HepG2 (cell line): ENCODE data around the gene GJB1. TPM values are rescaled to one million over a fixed set of nuclear protein-coding genes. Genes with fewer than 3 reads are reported as not detected.

Experiments
- BHLHE40 ChIP-seq: IDR thresholded peaks from 2 replicates; pipeline ENCODE4 v1.6.1; 2011; ENCODE audit warnings: low read length, improper control_type of control experiment
- BRF2 ChIP-seq: sonication (generic); formaldehyde crosslinking; IDR thresholded peaks from 2 replicates; pipeline ENCODE4 v1.8.1; 2022; ENCODE audit warnings: mild to moderate bottlenecking, missing genetic modification reagents
- CTCF ChIP-seq: sonication (generic); formaldehyde crosslinking; IDR thresholded peaks from 2 replicates; pipeline ENCODE4 v1.5.0; 2020; ENCODE audit warnings: mild to moderate bottlenecking, missing genetic modification reagents, moderate library complexity
- DRAP1 ChIP-seq: IDR thresholded peaks from 2 replicates; pipeline ENCODE4 v1.6.1; 2016; ENCODE audit warnings: missing genetic modification reagents, missing compliant biosample characterization
- ESRRA ChIP-seq: sonication (generic); formaldehyde crosslinking; IDR thresholded peaks from 2 replicates; pipeline ENCODE4 v1.5.1; 2020; ENCODE audit warnings: mild to moderate bottlenecking, low read depth, missing genetic modification reagents
- HDAC6 ChIP-seq: fragments of 200-600 bp; sonication (generic); IDR thresholded peaks from 2 replicates; pipeline ENCODE4 v1.7.0; 2017; ENCODE audit warnings: mild to moderate bottlenecking, antibody characterized with exemption, low read length, low read depth
- HMGA1 ChIP-seq: sonication (generic); formaldehyde crosslinking; conservative IDR thresholded peaks from 2 replicates; pipeline ENCODE4 v1.4.0; 2020; ENCODE audit warnings: missing genetic modification reagents
- IKZF1 ChIP-seq: fragments of 450-650 bp; IDR thresholded peaks from 2 replicates; pipeline ENCODE4 v1.7.1; 2016
- IRF9 ChIP-seq: sonication (generic); formaldehyde crosslinking; IDR thresholded peaks from 2 replicates; pipeline ENCODE4 v1.8.0; 2022; ENCODE audit warnings: missing genetic modification reagents, mild to moderate bottlenecking, borderline replicate concordance
- LRRFIP1 ChIP-seq: sonication (generic); formaldehyde crosslinking; conservative IDR thresholded peaks from 2 replicates; pipeline ENCODE4 v1.4.0; 2020; ENCODE audit warnings: missing genetic modification reagents
- MTERF4 ChIP-seq: sonication (generic); formaldehyde crosslinking; IDR thresholded peaks from 2 replicates; pipeline ENCODE4 v1.8.0; 2023; ENCODE audit warnings: mild to moderate bottlenecking, missing genetic modification reagents
- NFE2L1 ChIP-seq: sonication (generic); formaldehyde crosslinking; IDR thresholded peaks from 2 replicates; pipeline ENCODE4 v1.4.0; 2020; ENCODE audit warnings: missing genetic modification reagents, mild to moderate bottlenecking, borderline replicate concordance
- POLR2AphosphoS5 ChIP-seq: IDR thresholded peaks from 2 replicates; pipeline ENCODE4 v1.6.1; 2012; ENCODE audit warnings: low read depth, low read length
- RARA ChIP-seq: IDR thresholded peaks from 2 replicates; pipeline ENCODE4 v1.6.1; 2016; ENCODE audit warnings: missing genetic modification reagents, missing compliant biosample characterization
- REL ChIP-seq: sonication (generic); formaldehyde crosslinking; conservative IDR thresholded peaks from 2 replicates; pipeline ENCODE4 v1.8.0; 2022; ENCODE audit warnings: mild to moderate bottlenecking, missing genetic modification reagents, moderate library complexity
- SRY ChIP-seq: sonication (generic); formaldehyde crosslinking; IDR thresholded peaks from 2 replicates; pipeline ENCODE4 v1.8.0; 2022; ENCODE audit warnings: mild to moderate bottlenecking, missing genetic modification reagents
- ZC3H4 ChIP-seq: sonication (generic); formaldehyde crosslinking; IDR thresholded peaks from 2 replicates; pipeline ENCODE4 v1.4.0; 2020; ENCODE audit warnings: missing genetic modification reagents, borderline replicate concordance
- ZFP1 ChIP-seq: IDR thresholded peaks from 2 replicates; pipeline ENCODE4 v1.6.1; 2016
- ZXDC ChIP-seq: sonication (generic); formaldehyde crosslinking; IDR thresholded peaks from 2 replicates; pipeline ENCODE4 v1.5.0; 2020; ENCODE audit warnings: mild to moderate bottlenecking, missing genetic modification reagents
- polyA plus RNA-seq, 8 experiments: library from polyadenylated mRNA; depleted of rRNA in 3 of 8; stranded (reverse) in 7 of 8; unstranded in 1 of 8; fragments of >200 nt; fragmentation: Illumina TruSeq in 4 of 8; extraction: Trizol in 4 of 8; gene quantifications; 2 replicates each; pipeline versions ENCODE4 v1.2.1 to v1.2.3, GENCODE V29; 2011 to 2016; ENCODE audit warnings: low read depth in 4 of 8, missing spikeins in 1 of 8, mixed read lengths in 1 of 8; ENCODE audit not compliant: insufficient read depth in 1 of 8
- total RNA-seq, 5 experiments: library from RNA; depleted of rRNA; stranded (reverse); fragments of >200 nt; fragmentation: Illumina TruSeq; extraction: Trizol; gene quantifications; 2 replicates each; pipeline ENCODE4 v1.2.3, GENCODE V29; 2016; ENCODE audit warnings: low read depth in 1 of 5

The GJB1 gene
- total and polyA plus RNA-seq, 2 of the 13 experiments (the other 11 are each of a cell fraction or from before 2014, with no cell fraction given): 111 to 161 TPM

- TF ChIP-seq HDAC6 (no peak), RARA (CRISPR knock-in tag) (peak; percentile 21; the same call in 1 of the 2 replicates), SRY (CRISPR knock-in tag) (no peak), BHLHE40 (peak; percentile 23; the same call in 1 of the 2 replicates), ZFP1 (CRISPR knock-in tag) (no peak), ESRRA (CRISPR knock-in tag) (0 out of 2 replicates have a peak, but pooled peaks have one; percentile 17), POLR2AphosphoS5 (peak; percentile 59; the same call in 1 of the 2 replicates), MTERF4 (CRISPR knock-in tag) (no peak), LRRFIP1 (CRISPR knock-in tag) (no peak), IKZF1 (no peak), CTCF (peak; percentile 39), ZC3H4 (CRISPR knock-in tag) (0 out of 2 replicates have a peak, but pooled peaks have one; percentile 60), NFE2L1 (CRISPR knock-in tag) (no peak), BRF2 (CRISPR knock-in tag) (no peak), IRF9 (CRISPR knock-in tag) (no peak), DRAP1 (CRISPR knock-in tag) (peak; percentile 55; the same call in 1 of the 2 replicates), HMGA1 (CRISPR knock-in tag) (no peak), REL (CRISPR knock-in tag) (no peak), ZXDC (CRISPR knock-in tag) (no peak)
Measured at GRCh38 chrX:71227370-71228062, 4.5 kb downstream of the GJB1 start (continued).
